Measurements from ENCODE around the gene UNC45B.

The UNC45B gene

DNA sequence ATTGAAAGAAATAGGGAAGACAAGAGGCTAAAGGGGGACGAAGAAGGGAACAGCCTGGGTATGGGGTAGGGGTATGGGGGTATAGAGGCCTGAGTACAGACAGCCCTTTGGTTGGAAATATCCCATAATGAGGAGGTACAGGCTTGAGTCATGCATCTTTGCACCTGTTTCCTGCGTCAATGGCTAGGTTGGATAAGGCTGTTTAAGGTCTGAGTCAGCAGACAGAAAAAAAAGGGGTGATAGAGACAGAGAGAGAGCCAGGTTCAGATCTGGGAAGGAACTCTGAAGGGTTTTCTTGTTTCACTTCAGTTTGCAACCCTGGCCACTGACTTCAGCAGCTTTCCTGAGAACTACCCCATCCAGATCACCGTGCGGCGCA lies 17.7 kb upstream of the UNC45B start:
- no peak overlapping the region for H3K4me3 ChIP-seq (ENCODE audit: low read depth, low read length)
- TF ChIP-seq, protein P1, sequence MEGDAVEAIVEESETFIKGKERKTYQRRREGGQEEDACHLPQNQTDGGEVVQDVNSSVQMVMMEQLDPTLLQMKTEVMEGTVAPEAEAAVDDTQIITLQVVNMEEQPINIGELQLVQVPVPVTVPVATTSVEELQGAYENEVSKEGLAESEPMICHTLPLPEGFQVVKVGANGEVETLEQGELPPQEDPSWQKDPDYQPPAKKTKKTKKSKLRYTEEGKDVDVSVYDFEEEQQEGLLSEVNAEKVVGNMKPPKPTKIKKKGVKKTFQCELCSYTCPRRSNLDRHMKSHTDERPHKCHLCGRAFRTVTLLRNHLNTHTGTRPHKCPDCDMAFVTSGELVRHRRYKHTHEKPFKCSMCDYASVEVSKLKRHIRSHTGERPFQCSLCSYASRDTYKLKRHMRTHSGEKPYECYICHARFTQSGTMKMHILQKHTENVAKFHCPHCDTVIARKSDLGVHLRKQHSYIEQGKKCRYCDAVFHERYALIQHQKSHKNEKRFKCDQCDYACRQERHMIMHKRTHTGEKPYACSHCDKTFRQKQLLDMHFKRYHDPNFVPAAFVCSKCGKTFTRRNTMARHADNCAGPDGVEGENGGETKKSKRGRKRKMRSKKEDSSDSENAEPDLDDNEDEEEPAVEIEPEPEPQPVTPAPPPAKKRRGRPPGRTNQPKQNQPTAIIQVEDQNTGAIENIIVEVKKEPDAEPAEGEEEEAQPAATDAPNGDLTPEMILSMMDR (conservative IDR thresholded peaks at IDR 0.05; ENCODE audit: low read depth, low read length), result no peak
- no peak for DNase-seq (ENCODE audit: low read depth)

DNA sequence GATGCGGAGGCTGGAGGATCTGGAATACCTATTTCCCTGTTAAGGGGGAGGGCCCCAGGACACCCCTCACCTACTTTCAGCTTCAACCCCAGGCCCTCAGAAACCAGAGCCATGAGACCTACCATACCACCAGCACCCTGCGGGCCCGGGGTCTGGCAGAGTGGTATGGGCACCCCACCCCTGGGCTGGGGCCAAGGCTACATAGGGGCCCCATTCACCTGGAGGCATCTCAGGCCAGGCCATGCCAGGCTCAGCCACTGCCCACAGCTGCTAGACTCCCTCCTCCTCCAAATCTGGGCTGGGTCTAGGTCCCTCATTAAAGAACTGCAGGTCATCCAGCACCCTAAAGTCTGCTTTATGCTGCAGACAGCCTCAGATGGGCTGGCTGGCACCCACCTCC lies 17.2 kb upstream of the UNC45B start:
- no peak overlapping the region for H3K4me3 ChIP-seq (ENCODE audit: low read depth, low read length)
- TF ChIP-seq, protein P1 (conservative IDR thresholded peaks at IDR 0.05; ENCODE audit: low read depth, low read length), result no peak
- DNase-seq (ENCODE audit: low read depth), result no peak

DNA sequence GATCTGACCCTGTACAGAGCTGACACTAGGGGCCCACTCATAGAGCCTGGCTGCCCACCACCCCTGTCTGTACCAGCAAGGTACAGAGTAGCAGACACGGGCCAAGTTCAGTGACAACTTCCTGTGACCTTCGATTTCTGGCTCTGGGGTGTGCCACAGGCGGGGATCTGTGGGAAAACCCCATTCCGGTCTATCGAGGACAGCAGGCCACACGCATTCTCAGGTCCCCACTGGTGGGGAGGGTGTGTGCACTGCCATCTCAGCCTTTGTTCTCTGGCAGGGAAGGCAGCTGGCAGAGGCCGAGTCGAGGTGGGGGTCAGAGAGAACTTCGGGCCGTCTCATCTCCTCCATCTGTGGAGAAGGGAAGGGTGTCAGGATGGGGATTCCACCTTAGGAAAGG lies 15.5 kb upstream of the UNC45B start:
- no peak for DNase-seq (ENCODE audit: low read depth)
- TF ChIP-seq, protein P1 (conservative IDR thresholded peaks at IDR 0.05; ENCODE audit: low read depth, low read length), result no peak
- no peak overlapping the region for H3K4me3 ChIP-seq (ENCODE audit: low read depth, low read length)

DNA sequence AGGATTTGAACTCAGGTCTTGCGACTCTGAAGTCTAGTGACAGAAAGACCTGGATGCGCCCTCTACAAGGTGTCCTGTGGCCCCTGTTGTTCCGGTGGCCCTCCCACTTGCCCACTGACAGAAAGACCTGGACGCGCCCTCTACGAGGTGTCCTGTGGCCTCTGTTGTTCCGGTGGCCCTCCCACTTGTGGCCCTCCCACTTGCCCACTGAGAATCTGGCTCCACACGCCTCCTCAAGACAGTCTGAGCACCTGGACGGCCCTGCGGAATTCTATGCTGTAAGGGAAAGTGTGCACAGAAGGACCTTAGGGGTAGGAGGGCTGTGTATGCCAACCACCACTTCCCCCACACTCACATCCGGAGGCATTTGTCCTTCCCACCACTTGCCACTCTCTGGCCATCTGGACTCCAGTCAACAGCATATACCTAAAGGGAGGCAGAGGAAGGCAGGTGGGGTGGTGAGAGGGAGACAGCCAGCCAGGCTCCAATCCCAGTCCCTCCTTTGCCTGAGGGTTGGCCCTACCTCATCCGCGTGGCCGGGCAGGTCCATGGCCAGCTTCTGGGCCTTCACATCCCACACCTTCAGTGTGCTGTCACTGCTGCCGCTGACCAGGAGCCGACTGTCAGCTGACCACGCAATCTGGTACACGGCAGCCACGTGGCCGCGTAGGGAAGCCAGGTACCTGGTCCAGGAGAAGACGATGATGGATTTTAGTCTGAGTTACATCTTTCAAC lies 14.6 kb upstream of the UNC45B start:
- DNase-seq (ENCODE audit: low read depth), result no peak
- TF ChIP-seq, protein P1 (conservative IDR thresholded peaks at IDR 0.05; ENCODE audit: low read depth, low read length), result no peak
- no peak overlapping the region for H3K4me3 ChIP-seq (ENCODE audit: low read depth, low read length)

DNA sequence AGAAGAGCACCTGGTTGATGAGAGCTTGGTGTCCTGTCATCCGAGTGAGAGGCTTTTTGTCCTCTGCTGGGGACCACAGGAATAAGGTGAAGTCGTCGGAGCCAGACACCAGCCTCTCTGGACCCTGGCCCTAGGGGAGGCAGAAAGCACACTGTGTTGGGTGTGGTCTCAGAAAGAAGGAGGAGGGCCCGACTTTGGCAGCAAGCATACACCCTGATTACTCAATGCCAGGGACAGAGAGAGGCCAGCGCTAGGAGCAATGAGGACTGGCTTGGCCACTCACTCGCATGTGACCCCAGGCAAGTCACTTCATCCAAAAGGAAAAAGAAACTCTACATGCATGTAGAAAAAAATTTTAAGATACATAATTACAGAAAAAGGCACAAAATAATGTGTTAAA lies 12.3 kb upstream of the UNC45B start:
- no peak for DNase-seq (ENCODE audit: low read depth)
- TF ChIP-seq, protein P1 (conservative IDR thresholded peaks at IDR 0.05; ENCODE audit: low read depth, low read length), result no peak
- no peak overlapping the region for H3K4me3 ChIP-seq (ENCODE audit: low read depth, low read length)

DNA sequence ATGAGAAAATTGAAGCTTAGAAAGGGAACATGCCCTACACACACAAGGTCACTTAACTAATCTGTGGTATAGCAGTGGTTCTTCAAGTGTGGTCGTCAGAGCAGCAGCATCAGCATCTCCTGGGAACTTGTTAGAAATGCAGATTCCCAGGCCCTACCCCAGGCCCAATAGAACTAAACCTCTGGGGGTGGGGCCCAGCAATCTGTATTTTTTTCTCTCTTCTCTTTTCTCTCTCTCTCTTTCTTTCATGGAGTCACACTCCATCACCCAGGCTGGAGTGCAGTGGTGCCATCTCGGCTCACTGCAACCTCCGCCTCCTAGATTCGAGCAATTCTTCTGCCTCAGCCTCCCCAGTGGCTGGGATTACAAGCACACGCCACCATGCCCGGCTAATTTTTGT lies 9.4 kb upstream of the UNC45B start:
- no peak overlapping the region for H3K4me3 ChIP-seq (ENCODE audit: low read depth, low read length)
- TF ChIP-seq, protein P1 (conservative IDR thresholded peaks at IDR 0.05; ENCODE audit: low read depth, low read length), result no peak
- DNase-seq (ENCODE audit: low read depth), result no peak
